Neural cell (in vitro differentiated cells): ENCODE data around the gene TMEM63B.

Experiments
- EP300 ChIP-seq: fragments of 450-650 bp; conservative IDR thresholded peaks from 2 replicates; pipeline ENCODE4 v1.6.1; 2014; ENCODE audit warnings: antibody characterized with exemption, mild to moderate bottlenecking, moderate library complexity; ENCODE audit not compliant: poor library complexity, severe bottlenecking
- MXI1 ChIP-seq: fragments of 450-650 bp; conservative IDR thresholded peaks from 2 replicates; pipeline ENCODE4 v1.6.1; 2014; ENCODE audit warnings: antibody characterized with exemption, mild to moderate bottlenecking; ENCODE audit not compliant: poor library complexity, severe bottlenecking
- POLR2AphosphoS5 ChIP-seq: IDR thresholded peaks from 2 replicates; pipeline ENCODE4 v1.6.1; 2012
- RAD21 ChIP-seq: fragments of 450-650 bp; conservative IDR thresholded peaks from 2 replicates; pipeline ENCODE4 v1.6.1; 2014; ENCODE audit warnings: antibody characterized with exemption, mild to moderate bottlenecking, moderate library complexity
- TF ChIP-seq, protein P1 (sequence below): IDR thresholded peaks from 2 replicates; pipeline ENCODE4 v1.6.1; 2012; ENCODE audit warnings: borderline replicate concordance
- TF ChIP-seq, protein P2 (sequence below): fragments of 450-650 bp; IDR thresholded peaks from 2 replicates; pipeline ENCODE4 v1.5.1; 2014; ENCODE audit warnings: antibody characterized with exemption, mild to moderate bottlenecking, moderate library complexity; ENCODE audit not compliant: poor library complexity, severe bottlenecking

DNA sequence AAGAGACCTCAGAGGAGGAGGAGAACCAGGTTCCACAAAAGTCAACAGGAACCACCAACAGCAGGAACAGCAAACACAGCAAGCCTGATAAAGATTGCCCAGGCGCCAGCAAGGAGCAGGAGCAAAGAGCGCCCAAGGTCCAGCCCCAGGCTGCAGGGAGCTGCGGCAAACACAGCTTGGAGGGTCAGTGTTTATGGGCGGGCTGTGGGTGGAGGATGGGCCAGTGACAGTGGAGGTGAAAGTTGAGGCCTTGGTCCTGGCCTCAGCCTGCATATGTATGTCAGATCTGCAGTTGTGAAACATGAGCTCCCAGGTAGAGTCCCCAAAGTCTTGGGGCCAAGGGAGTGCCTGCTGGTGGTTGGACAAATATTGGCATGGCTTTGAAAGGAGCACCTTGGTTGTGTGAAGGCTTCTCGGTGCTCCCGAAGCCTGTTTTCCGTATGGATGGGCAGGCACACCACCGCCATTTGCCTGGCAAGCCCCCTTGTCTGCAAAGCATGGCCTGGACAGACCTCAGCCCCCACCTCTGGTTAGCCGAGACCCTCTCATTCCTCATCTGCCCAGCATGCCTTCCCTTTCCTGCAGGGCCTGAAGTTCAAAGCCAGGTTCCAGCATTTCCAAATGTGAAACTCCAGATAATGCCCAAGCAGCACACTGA is 29.3 kb downstream of the TMEM63B start:
- TF ChIP-seq, protein P1, sequence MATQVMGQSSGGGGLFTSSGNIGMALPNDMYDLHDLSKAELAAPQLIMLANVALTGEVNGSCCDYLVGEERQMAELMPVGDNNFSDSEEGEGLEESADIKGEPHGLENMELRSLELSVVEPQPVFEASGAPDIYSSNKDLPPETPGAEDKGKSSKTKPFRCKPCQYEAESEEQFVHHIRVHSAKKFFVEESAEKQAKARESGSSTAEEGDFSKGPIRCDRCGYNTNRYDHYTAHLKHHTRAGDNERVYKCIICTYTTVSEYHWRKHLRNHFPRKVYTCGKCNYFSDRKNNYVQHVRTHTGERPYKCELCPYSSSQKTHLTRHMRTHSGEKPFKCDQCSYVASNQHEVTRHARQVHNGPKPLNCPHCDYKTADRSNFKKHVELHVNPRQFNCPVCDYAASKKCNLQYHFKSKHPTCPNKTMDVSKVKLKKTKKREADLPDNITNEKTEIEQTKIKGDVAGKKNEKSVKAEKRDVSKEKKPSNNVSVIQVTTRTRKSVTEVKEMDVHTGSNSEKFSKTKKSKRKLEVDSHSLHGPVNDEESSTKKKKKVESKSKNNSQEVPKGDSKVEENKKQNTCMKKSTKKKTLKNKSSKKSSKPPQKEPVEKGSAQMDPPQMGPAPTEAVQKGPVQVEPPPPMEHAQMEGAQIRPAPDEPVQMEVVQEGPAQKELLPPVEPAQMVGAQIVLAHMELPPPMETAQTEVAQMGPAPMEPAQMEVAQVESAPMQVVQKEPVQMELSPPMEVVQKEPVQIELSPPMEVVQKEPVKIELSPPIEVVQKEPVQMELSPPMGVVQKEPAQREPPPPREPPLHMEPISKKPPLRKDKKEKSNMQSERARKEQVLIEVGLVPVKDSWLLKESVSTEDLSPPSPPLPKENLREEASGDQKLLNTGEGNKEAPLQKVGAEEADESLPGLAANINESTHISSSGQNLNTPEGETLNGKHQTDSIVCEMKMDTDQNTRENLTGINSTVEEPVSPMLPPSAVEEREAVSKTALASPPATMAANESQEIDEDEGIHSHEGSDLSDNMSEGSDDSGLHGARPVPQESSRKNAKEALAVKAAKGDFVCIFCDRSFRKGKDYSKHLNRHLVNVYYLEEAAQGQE, result no peak
- no peak for TF ChIP-seq POLR2AphosphoS5
- TF ChIP-seq, protein P2, sequence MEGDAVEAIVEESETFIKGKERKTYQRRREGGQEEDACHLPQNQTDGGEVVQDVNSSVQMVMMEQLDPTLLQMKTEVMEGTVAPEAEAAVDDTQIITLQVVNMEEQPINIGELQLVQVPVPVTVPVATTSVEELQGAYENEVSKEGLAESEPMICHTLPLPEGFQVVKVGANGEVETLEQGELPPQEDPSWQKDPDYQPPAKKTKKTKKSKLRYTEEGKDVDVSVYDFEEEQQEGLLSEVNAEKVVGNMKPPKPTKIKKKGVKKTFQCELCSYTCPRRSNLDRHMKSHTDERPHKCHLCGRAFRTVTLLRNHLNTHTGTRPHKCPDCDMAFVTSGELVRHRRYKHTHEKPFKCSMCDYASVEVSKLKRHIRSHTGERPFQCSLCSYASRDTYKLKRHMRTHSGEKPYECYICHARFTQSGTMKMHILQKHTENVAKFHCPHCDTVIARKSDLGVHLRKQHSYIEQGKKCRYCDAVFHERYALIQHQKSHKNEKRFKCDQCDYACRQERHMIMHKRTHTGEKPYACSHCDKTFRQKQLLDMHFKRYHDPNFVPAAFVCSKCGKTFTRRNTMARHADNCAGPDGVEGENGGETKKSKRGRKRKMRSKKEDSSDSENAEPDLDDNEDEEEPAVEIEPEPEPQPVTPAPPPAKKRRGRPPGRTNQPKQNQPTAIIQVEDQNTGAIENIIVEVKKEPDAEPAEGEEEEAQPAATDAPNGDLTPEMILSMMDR, result no peak
- TF ChIP-seq EP300, result no peak
- no peak for TF ChIP-seq MXI1
- TF ChIP-seq RAD21, result no peak
